Natural killer cell (primary cell): Measurements from ENCODE around the gene TSSK3. TPM values are rescaled to one million over a fixed set of nuclear protein-coding genes. Genes with fewer than 3 reads are reported as not detected.

Experiments used
- ATAC-seq, 3 donors: fragments of 150-1000 bp in 2 of 3; fragments of 200-7000 bp in 1 of 3; cut with Tn5 transposase; 1 replicate in 1 of 3; 2 replicates in 2 of 3; pipeline ENCODE4 v1.10.0; 2021; ENCODE audit warnings: mild to moderate bottlenecking in 2 of 3, moderate library complexity in 2 of 3
- DNase-seq, 2 donors: peaks; one replicate each; pipeline versions ENCODE4 v3.0.0 to v3.0.0-alpha.2; 2013 to 2021; ENCODE audit warnings: mixed read lengths in 1 of 2
- H3K27ac ChIP-seq: one replicate; pipeline ENCODE4 v1.5.1; 2013; ENCODE audit warnings: mild to moderate bottlenecking, low read length
- H3K27me3 ChIP-seq: one replicate; pipeline ENCODE4 v1.6.1; 2013; ENCODE audit warnings: low read length; ENCODE audit not compliant: control insufficient read depth, insufficient read depth
- H3K36me3 ChIP-seq: one replicate; pipeline ENCODE4 v1.6.1; 2013; ENCODE audit warnings: low read length; ENCODE audit not compliant: control insufficient read depth, insufficient read depth
- H3K4me1 ChIP-seq: one replicate; pipeline ENCODE4 v1.6.1; 2013; ENCODE audit warnings: low read length; ENCODE audit not compliant: control insufficient read depth, insufficient read depth
- H3K4me3 ChIP-seq: one replicate; pipeline ENCODE4 v1.5.1; 2013; ENCODE audit warnings: low read length
- H3K9me3 ChIP-seq: one replicate; pipeline ENCODE4 v1.6.1; 2013; ENCODE audit warnings: low read length; ENCODE audit not compliant: control insufficient read depth, insufficient read depth
- H3K27ac Mint-ChIP-seq, 2 donors: one replicate each; pipeline ENCODE4 v1.8.0; 2022; ENCODE audit warnings: mild to moderate bottlenecking in 2 of 2, mixed read lengths in 2 of 2, moderate library complexity in 1 of 2
- H3K27me3 Mint-ChIP-seq, 2 donors: one replicate each; pipeline ENCODE4 v1.8.0; 2022; ENCODE audit warnings: low read depth in 2 of 2, mixed read lengths in 2 of 2
- H3K36me3 Mint-ChIP-seq: one replicate; pipeline ENCODE4 v1.8.0; 2022; ENCODE audit warnings: mixed read lengths
- H3K4me1 Mint-ChIP-seq, 2 donors: one replicate each; pipeline ENCODE4 v1.8.0; 2022; ENCODE audit warnings: mixed read lengths in 2 of 2
- H3K4me3 Mint-ChIP-seq: one replicate; pipeline ENCODE4 v1.8.0; 2022; ENCODE audit warnings: mild to moderate bottlenecking, moderate library complexity, mixed read lengths
- H3K9me3 Mint-ChIP-seq, 2 donors: one replicate each; pipeline ENCODE4 v1.8.0; 2022; ENCODE audit warnings: mixed read lengths in 2 of 2
- CTCF ChIP-seq: fragments of 200-600 bp; IDR thresholded peaks from one replicate; pipeline ENCODE4 v1.8.0; 2022; ENCODE audit warnings: antibody characterized with exemption
- WGBS: methylation state at CpG from one replicate; pipeline ENCODE4 v1.1.7; 2013; ENCODE audit warnings: missing lambda C conversion rate; ENCODE audit not compliant: insufficient coverage; 5-methylcytosine and 5-hydroxymethylcytosine counted together
- intact Hi-C: fragments of 100-400 bp; cut with micrococcal nuclease; formaldehyde crosslinking; loops from one replicate; pipeline ENCODE4 v1.14.2; 2022
- total RNA-seq, 4 donors: library from RNA; stranded (reverse); fragments of 120-200 nt in 1 of 4; gene quantifications; one replicate each; pipeline versions ENCODE4 v1.2.3 to v1.2.4, GENCODE V29; 2013 to 2022

The TSSK3 gene
- total RNA-seq, 3 donors from 2014 or later (not counting 1 experiment from before 2014, with no cell fraction given) = 1.2 to 3.7 (median 1.4) TPM

- intact Hi-C loops = no loop called here
- no peak overlapping the region for H3K27ac Mint-ChIP-seq
- H3K36me3 Mint-ChIP-seq = no peaks in the 10 kb centered on the region
- Histone ChIP-seq H3K27me3 (no peaks in the 10 kb centered on the region), H3K27ac (no peak overlapping the region), H3K4me1 (peaks cover 6% of the 10 kb centered on the region), H3K9me3 (no peaks in the 10 kb centered on the region), H3K36me3 (peaks cover 56% of the 10 kb centered on the region), H3K4me3 (no peak overlapping the region)
- H3K4me3 Mint-ChIP-seq = no peak overlapping the region
- no peaks in the 10 kb centered on the region for H3K27me3 Mint-ChIP-seq
- no peak for TF ChIP-seq CTCF
- WGBS = 94% methylated on average over 6 of the region's 6 CpGs
- peaks cover 5% of the 10 kb centered on the region in 2 donors for H3K4me1 Mint-ChIP-seq
- ATAC-seq = no peak
- no peaks in the 10 kb centered on the region for H3K9me3 Mint-ChIP-seq
- no peak for DNase-seq
These were observed 26.3 kb downstream of the TSSK3 start for GRCh38 chr1:32388641-32389040.

- H3K36me3 Mint-ChIP-seq = no peaks in the 10 kb centered on the region
- H3K4me1 ChIP-seq = peaks cover 16% of the 10 kb centered on the region
- no peak overlapping the region for H3K4me3 Mint-ChIP-seq
- no peak overlapping the region for H3K27ac Mint-ChIP-seq
- no peak overlapping the region for H3K27ac ChIP-seq
- no peak for TF ChIP-seq CTCF
- no peak for ATAC-seq
- peaks cover 34% of the 10 kb centered on the region for H3K36me3 ChIP-seq
- no peak overlapping the region for H3K4me3 ChIP-seq
- H3K9me3 Mint-ChIP-seq = no peaks in the 10 kb centered on the region
- intact Hi-C loops = loop anchor here (5.0 kb wide), 1 partner anchor 39 kb away; no protein-coding TSS in a partner anchor
- 85% methylated on average over 7 of the region's 8 CpGs for WGBS
- DNase-seq = no peak
- H3K9me3 ChIP-seq = no peaks in the 10 kb centered on the region
- peaks cover 21 to 22% of the 10 kb centered on the region in 2 donors for H3K4me1 Mint-ChIP-seq
- H3K27me3 Mint-ChIP-seq = no peaks in the 10 kb centered on the region
- no peaks in the 10 kb centered on the region for H3K27me3 ChIP-seq
These were observed 28.8 kb downstream of the TSSK3 start for GRCh38 chr1:32390904-32391870.

- no peak overlapping the region for H3K27ac ChIP-seq
- H3K4me3 ChIP-seq = no peak overlapping the region
- ATAC-seq (no peak), DNase-seq (no peak)
- no peaks in the 10 kb centered on the region for H3K27me3 ChIP-seq
- Mint-ChIP-seq H3K4me3 (peak overlapping the region; percentile 57), H3K27me3 (peaks cover 0 to 3% of the 10 kb centered on the region in 2 donors), H3K9me3 (no peaks in the 10 kb centered on the region), H3K27ac (peak overlapping the region in 1 of 2 donors; percentile 53), H3K36me3 (no peaks in the 10 kb centered on the region), H3K4me1 (peaks cover 21 to 22% of the 10 kb centered on the region in 2 donors)
- H3K9me3 ChIP-seq = no peaks in the 10 kb centered on the region
- intact Hi-C loops = loop anchor here (5.0 kb wide), 1 partner anchor 40 kb away; no protein-coding TSS in a partner anchor
- peaks cover 26% of the 10 kb centered on the region for H3K36me3 ChIP-seq
- peaks cover 16% of the 10 kb centered on the region for H3K4me1 ChIP-seq
- no peak for TF ChIP-seq CTCF
- 62% methylated on average over 3 of the region's 3 CpGs for WGBS
These were observed 30.0 kb downstream of the TSSK3 start for GRCh38 chr1:32392325-32392724.
